NCI-H446 treated with DMSO at 0.1 percent for 48 hours (cell line): ENCODE measurements around the gene CHCHD3.

Experiments used
- DNase-seq: peaks from one replicate; lab custom pipeline; 2025; lab: John Stamatoyannopoulos, UW

Gene CHCHD3

GRCh38 chr7:132742189-132742612 lies 339.7 kb downstream of the CHCHD3 start:
- no peak for DNase-seq

GRCh38 chr7:132740176-132740575 lies 341.7 kb downstream of the CHCHD3 start:
- no peak for DNase-seq

- peak; percentile 7 for DNase-seq
Measured at GRCh38 chr7:132739271-132739955, 342.5 kb downstream of the CHCHD3 start.

- DNase-seq = no peak
Measured at GRCh38 chr7:132738254-132738653, 343.6 kb downstream of the CHCHD3 start.

GRCh38 chr7:132735476-132735875 lies 346.4 kb downstream of the CHCHD3 start:
- no peak for DNase-seq
